Measurements from ENCODE around the gene ENOX1.

Gene ENOX1

DNA sequence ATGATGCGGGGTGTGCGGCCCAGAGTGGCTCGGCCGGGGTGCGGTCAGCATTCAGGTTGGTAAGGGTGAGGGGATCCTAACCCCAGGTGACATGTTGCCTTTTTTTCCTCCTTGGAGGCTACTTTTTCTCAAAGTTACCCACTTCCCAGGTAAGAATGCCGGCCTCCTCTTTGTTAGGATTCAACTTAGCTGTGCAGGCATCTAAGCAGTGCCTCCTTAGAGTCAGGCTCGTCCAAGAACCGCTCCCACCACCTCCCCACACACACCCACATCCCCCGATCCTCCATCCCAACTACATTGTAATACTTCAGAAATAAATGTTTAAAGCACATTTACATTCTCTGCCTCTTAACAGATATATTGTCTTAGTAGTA, 733 bp upstream of the ENOX1 start:
- peak overlapping the region; percentile 52 for H3K4me3 ChIP-seq (ENCODE audit: low read length)
- TF ChIP-seq CTCF (conservative IDR thresholded peaks at IDR 0.05; ENCODE audit: low read depth, low read length): no peak
- no peak for DNase-seq (ENCODE audit: low read depth)

GRCh38 chr13:43786472-43786765, 353 bp downstream of the ENOX1 start:
- DNase-seq (ENCODE audit: low read depth): no peak
- peak overlapping the region; percentile 52 for H3K4me3 ChIP-seq (ENCODE audit: low read length)

GRCh38 chr13:43785650-43786471, 911 bp downstream of the ENOX1 start:
- no peak for TF ChIP-seq CTCF (conservative IDR thresholded peaks at IDR 0.05; ENCODE audit: low read depth, low read length)
- DNase-seq (ENCODE audit: low read depth): no peak
- peak overlapping the region; percentile 52 for H3K4me3 ChIP-seq (ENCODE audit: low read length)

More at GRCh38 chr13:43786472-43786765, 353 bp downstream of the ENOX1 start:
- TF ChIP-seq CTCF (conservative IDR thresholded peaks at IDR 0.05; ENCODE audit: low read depth, low read length): no peak

DNA sequence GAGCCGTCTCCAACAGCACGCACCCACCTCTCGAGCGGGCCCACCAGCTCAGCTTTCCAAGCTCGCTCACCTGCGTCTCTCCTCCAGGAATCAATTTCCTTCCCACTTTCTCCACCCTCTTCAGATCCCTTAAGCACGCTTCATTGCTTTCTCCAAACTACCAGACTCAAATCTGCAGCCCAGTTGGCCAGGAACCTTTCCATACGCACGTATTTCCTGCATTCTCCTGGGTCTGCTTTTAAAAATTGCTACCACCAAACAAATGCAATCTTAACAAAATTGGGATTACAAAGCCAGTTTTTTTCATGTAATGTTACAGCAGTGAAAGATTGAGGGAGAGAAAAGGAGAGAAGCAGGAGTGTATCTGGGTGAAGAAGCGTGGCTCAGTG, 1.5 kb downstream of the ENOX1 start:
- DNase-seq (ENCODE audit: low read depth): no peak
- H3K4me3 ChIP-seq (ENCODE audit: low read length): peak overlapping the region; percentile 52
- no peak for TF ChIP-seq CTCF (conservative IDR thresholded peaks at IDR 0.05; ENCODE audit: low read depth, low read length)

DNA sequence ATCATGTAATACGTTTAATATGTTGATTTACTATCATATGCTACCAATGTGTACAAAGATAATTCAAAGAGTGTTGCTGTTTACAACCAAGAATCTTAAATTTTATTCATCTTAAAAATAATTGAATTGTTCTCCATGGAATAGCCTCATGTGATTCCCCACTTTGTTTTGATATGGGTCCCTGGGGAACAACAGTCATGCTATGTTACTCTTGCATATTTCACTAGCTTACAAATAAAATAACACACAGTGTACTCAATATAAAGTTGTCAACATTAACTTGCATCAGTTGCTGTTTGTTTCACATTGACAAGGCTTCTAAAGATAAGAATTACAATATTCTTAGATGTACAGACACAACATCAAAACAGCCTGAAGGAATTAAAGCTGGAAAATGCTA, 2.3 kb downstream of the ENOX1 start:
- no peak for DNase-seq (ENCODE audit: low read depth)
- no peak for TF ChIP-seq CTCF (conservative IDR thresholded peaks at IDR 0.05; ENCODE audit: low read depth, low read length)
- no peak overlapping the region for H3K4me3 ChIP-seq (ENCODE audit: low read length)

DNA sequence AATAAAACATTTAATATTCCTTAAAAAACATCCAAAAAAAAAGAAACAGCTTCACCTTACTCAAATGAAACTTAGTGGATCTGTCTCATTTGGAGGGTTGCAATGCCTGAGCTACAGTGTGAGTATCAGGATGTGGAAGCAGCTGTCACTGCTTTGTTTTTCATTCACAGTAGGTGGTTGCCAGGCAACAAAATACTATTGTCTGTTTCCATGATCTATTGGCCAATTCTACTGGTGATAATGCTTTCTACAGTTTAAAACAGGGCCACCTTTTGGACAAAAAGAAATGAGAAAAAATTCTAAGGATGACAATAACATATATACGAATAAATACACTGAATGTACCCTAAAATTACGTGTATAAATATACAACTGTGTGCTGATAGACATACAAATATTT, 3.0 kb downstream of the ENOX1 start:
- no peak for TF ChIP-seq CTCF (conservative IDR thresholded peaks at IDR 0.05; ENCODE audit: low read depth, low read length)
- no peak for DNase-seq (ENCODE audit: low read depth)
- H3K4me3 ChIP-seq (ENCODE audit: low read length): no peak overlapping the region

DNA sequence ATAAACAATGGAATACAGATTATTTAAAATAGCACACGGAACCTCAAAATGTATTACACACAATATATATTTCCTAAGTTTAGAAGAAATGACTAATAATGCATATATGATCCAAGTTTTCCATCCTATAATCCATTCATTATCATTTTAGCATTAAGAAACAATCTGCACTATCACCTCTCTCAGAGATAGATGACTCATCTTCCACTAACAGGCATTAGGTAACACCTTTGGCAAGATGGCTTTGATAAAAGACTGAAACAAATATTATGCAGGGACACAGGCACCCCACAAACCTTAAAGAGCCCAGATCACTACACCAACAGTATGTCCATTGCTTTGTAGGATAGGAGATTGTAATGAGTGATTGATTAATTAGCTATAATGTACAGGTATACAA, 4.1 kb downstream of the ENOX1 start:
- H3K4me3 ChIP-seq (ENCODE audit: low read length): no peak overlapping the region
- no peak for DNase-seq (ENCODE audit: low read depth)
- TF ChIP-seq CTCF (conservative IDR thresholded peaks at IDR 0.05; ENCODE audit: low read depth, low read length): no peak
